CD4-positive, alpha-beta T cell (primary cell): ENCODE measurements around the gene FSTL4. TPM values are rescaled to one million over a fixed set of nuclear protein-coding genes. Genes with fewer than 3 reads are reported as not detected.

ENCODE experiments used
- ATAC-seq: fragments of 200-7000 bp; cut with Tn5 transposase; one replicate; pipeline ENCODE4 v1.10.0; 2022; ENCODE audit warnings: mild to moderate bottlenecking; ENCODE audit not compliant: poor library complexity
- CTCF ChIA-PET: fragments of 350-600 bp; sonication (Branson Sonifier 250); formaldehyde crosslinking; loops from one replicate; lab custom pipeline; 2021; ENCODE audit warnings: antibody characterized with exemption, inconsistent platforms; lab: Charles Lee
- POLR2A ChIA-PET: fragments of 350-600 bp; sonication (Branson Sonifier 250); formaldehyde crosslinking; loops from one replicate; lab custom pipeline; 2021; ENCODE audit warnings: antibody characterized with exemption, inconsistent platforms; lab: Charles Lee
- DNase-seq, 14 experiments: peaks; one replicate each; pipeline ENCODE4 v3.0.0-alpha.2; 2013 to 2020; ENCODE audit warnings: mixed read lengths in 2 of 14
- H3K27ac ChIP-seq, 2 donors: one replicate each; pipeline versions ENCODE4 v1.5.1 to v1.7.0; 2013; ENCODE audit warnings: low read length in 2 of 2, low read depth in 1 of 2, mild to moderate bottlenecking in 1 of 2
- H3K27me3 ChIP-seq, 2 experiments: 1 replicate in 1 of 2; 2 replicates in 1 of 2; pipeline versions ENCODE4 v1.6.1 to v1.7.0; 2013; ENCODE audit warnings: low read length in 2 of 2, control low read depth in 1 of 2, mild to moderate bottlenecking in 1 of 2, moderate library complexity in 1 of 2; ENCODE audit not compliant: insufficient read depth in 2 of 2, control insufficient read depth in 1 of 2
- H3K36me3 ChIP-seq: one replicate; pipeline ENCODE4 v1.6.1; 2013; ENCODE audit warnings: low read length, control low read depth; ENCODE audit not compliant: insufficient read depth
- H3K4me1 ChIP-seq: one replicate; pipeline ENCODE4 v1.6.1; 2013; ENCODE audit warnings: low read length, control low read depth; ENCODE audit not compliant: insufficient read depth
- H3K4me3 ChIP-seq: one replicate; pipeline ENCODE4 v1.5.1; 2013; ENCODE audit warnings: mild to moderate bottlenecking, low read length, moderate library complexity
- H3K9me3 ChIP-seq, 2 experiments: 1 replicate in 1 of 2; 2 replicates in 1 of 2; pipeline versions ENCODE4 v1.6.1 to v1.7.0; 2013; ENCODE audit warnings: low read length in 2 of 2, mild to moderate bottlenecking in 2 of 2, control low read depth in 1 of 2, moderate library complexity in 1 of 2; ENCODE audit not compliant: control insufficient read depth in 1 of 2, insufficient read depth in 1 of 2
- H3K27ac Mint-ChIP-seq: one replicate; pipeline ENCODE4 v1.8.0; 2020; ENCODE audit warnings: mixed read lengths
- H3K27me3 Mint-ChIP-seq: one replicate; pipeline ENCODE4 v1.8.0; 2021; ENCODE audit warnings: mixed read lengths
- H3K36me3 Mint-ChIP-seq: one replicate; pipeline ENCODE4 v1.8.0; 2021; ENCODE audit warnings: low read depth, mixed read lengths
- H3K4me1 Mint-ChIP-seq: one replicate; pipeline ENCODE4 v1.8.0; 2021; ENCODE audit warnings: low read depth, mixed read lengths
- H3K4me3 Mint-ChIP-seq: one replicate; pipeline ENCODE4 v1.8.0; 2020; ENCODE audit warnings: mild to moderate bottlenecking, mixed read lengths
- H3K9me3 Mint-ChIP-seq: one replicate; pipeline ENCODE4 v1.8.0; 2020; ENCODE audit warnings: mixed read lengths
- CTCF ChIP-seq: fragments of 200-600 bp; IDR thresholded peaks from one replicate; pipeline ENCODE4 v1.8.0; 2022; ENCODE audit warnings: antibody characterized with exemption, mild to moderate bottlenecking
- intact Hi-C, 2 experiments: fragments of 100-400 bp; cut with DNase I in 1 of 2; cut with micrococcal nuclease in 1 of 2; formaldehyde crosslinking; loops; one replicate each; pipeline versions ENCODE4 v1.15.1 to v1.9.0; 2023 to 2025; cut with DNase I, micrococcal nuclease
- total RNA-seq, 174 experiments: library from RNA in 2 of 174; stranded (reverse) in 2 of 174; gene quantifications; one replicate each; pipeline ENCODE4 v1.2.3 and lab custom pipeline; 2021 to 2026

FSTL4 gene
- total RNA-seq, 2 experiments from 2014 or later, result not detected

GRCh38 chr5:133240425-133241091 lies 371.8 kb downstream of the FSTL4 start:
- DNase-seq, result peak in 3 of 14 experiments; percentile 16 to 48 (median 34)
- Mint-ChIP-seq H3K36me3 (no peaks in the 10 kb centered on the region), H3K27ac (no peak overlapping the region), H3K4me3 (no peak overlapping the region), H3K9me3 (no peaks in the 10 kb centered on the region), H3K4me1 (peaks cover 15% of the 10 kb centered on the region), H3K27me3 (no peaks in the 10 kb centered on the region)
- Histone ChIP-seq H3K36me3 (no peaks in the 10 kb centered on the region), H3K9me3 (no peaks in the 10 kb centered on the region), H3K4me1 (peaks cover 11% of the 10 kb centered on the region), H3K27ac (no peak overlapping the region), H3K4me3 (no peak overlapping the region), H3K27me3 (no peaks in the 10 kb centered on the region)
- intact Hi-C loops, result no loop called here
- CTCF ChIA-PET, result no interaction called here
- TF ChIP-seq CTCF, result no peak
- POLR2A ChIA-PET, result no interaction called here
- ATAC-seq, result no peak

- POLR2A ChIA-PET, result no interaction called here
- no peak for ATAC-seq
These were observed 373.7 kb downstream of the FSTL4 start for GRCh38 chr5:133238426-133239205.

GRCh38 chr5:133236976-133237375 lies 375.4 kb downstream of the FSTL4 start:
- peaks cover 3% of the 10 kb centered on the region for H3K4me1 ChIP-seq
- DNase-seq (no peak), ATAC-seq (no peak)
- no peaks in the 10 kb centered on the region for H3K9me3 ChIP-seq
- CTCF ChIA-PET, result no interaction called here
- no peaks in the 10 kb centered on the region for H3K36me3 ChIP-seq
- no peak overlapping the region for H3K4me3 Mint-ChIP-seq
- TF ChIP-seq CTCF, result no peak
- H3K4me3 ChIP-seq, result no peak overlapping the region
- no peak overlapping the region for H3K27ac ChIP-seq
- H3K27me3 Mint-ChIP-seq, result no peaks in the 10 kb centered on the region
- peaks cover 4% of the 10 kb centered on the region for H3K4me1 Mint-ChIP-seq
- intact Hi-C loops, result no loop called here
- POLR2A ChIA-PET, result no interaction called here
- H3K9me3 Mint-ChIP-seq, result no peaks in the 10 kb centered on the region
- no peak overlapping the region for H3K27ac Mint-ChIP-seq
- H3K27me3 ChIP-seq, result no peaks in the 10 kb centered on the region
- H3K36me3 Mint-ChIP-seq, result no peaks in the 10 kb centered on the region

More at GRCh38 chr5:133238426-133239205, 373.7 kb downstream of the FSTL4 start:
- Histone ChIP-seq H3K27ac (no peak overlapping the region), H3K4me1 (peaks cover 3% of the 10 kb centered on the region), H3K4me3 (no peak overlapping the region), H3K36me3 (no peaks in the 10 kb centered on the region), H3K27me3 (no peaks in the 10 kb centered on the region), H3K9me3 (no peaks in the 10 kb centered on the region)
- no peak for DNase-seq
- Mint-ChIP-seq H3K4me3 (no peak overlapping the region), H3K36me3 (no peaks in the 10 kb centered on the region), H3K4me1 (peaks cover 7% of the 10 kb centered on the region), H3K9me3 (no peaks in the 10 kb centered on the region), H3K27ac (no peak overlapping the region), H3K27me3 (no peaks in the 10 kb centered on the region)
- no peak for TF ChIP-seq CTCF
- intact Hi-C loops, result no loop called here
- CTCF ChIA-PET, result no interaction called here
